ENCODE measurements around the gene AIFM3. TPM values are rescaled to one million over a fixed set of nuclear protein-coding genes. Genes with fewer than 3 reads are reported as not detected.

Gene AIFM3
- total and polyA plus RNA-seq, 10 donors, result 2.0 to 8.7 (median 5.7) TPM

DNA sequence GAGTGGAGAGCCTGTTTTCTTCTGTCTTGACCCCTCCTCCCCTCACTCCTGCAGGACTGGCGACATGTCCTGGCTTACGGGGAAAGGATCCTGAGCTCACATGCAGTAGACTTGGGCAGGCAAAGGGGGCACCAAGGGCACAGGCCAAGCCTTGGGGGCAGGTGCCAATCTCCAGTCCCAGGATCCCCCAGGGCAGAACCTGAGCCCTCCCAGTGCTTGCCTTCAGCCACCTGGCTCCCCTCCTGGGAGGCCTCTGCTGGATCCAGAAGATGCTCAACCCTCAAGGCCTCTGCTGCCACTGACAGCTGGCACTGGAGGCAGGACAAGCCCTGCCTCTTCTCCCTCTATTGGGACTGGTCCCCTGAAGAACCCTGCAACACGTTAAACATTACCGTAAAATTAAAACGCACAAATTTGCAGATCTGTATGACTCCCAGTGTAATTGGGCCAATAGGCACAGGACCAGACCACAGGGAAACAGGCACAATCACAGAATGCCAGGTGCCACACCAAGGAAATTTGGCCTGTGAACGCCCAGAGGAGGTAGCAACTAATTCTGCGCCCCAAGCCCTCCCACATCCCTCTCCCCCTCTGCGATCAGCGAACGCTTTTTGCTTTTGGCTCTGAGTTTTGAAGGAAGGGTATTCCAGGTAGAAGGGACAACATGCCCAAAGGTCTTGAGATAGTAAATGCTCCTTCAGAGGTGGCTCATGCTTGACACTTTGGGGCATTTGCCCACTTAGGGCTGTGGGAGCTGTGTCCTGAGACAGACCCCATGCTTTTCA is 14.1 kb downstream of the AIFM3 start:
- Histone ChIP-seq H3K9me3 (peaks cover 0 to 13% (median 8%) of the 10 kb centered on the region in 8 donors), H3K4me1 (peaks cover 18 to 50% (median 40%) of the 10 kb centered on the region in 6 donors), H3K27me3 (replicated peaks in 1 of 7) (no peaks in the 10 kb centered on the region), H3K27ac (peak overlapping the region; percentile 87 to 96 (median 94)), H3K4me3 (peak overlapping the region; percentile 59 to 92 (median 77)), H3K36me3 (peaks cover 0 to 28% (median 8%) of the 10 kb centered on the region in 6 donors)
- intact Hi-C loops (cut with DNase I; ENCODE audit: low total_unique reads), result no loop called here
- no peak for DNase-seq
- no peak for TF ChIP-seq POLR2AphosphoS5 (IDR thresholded peaks at IDR 0.05)
- TF ChIP-seq, protein P1, sequence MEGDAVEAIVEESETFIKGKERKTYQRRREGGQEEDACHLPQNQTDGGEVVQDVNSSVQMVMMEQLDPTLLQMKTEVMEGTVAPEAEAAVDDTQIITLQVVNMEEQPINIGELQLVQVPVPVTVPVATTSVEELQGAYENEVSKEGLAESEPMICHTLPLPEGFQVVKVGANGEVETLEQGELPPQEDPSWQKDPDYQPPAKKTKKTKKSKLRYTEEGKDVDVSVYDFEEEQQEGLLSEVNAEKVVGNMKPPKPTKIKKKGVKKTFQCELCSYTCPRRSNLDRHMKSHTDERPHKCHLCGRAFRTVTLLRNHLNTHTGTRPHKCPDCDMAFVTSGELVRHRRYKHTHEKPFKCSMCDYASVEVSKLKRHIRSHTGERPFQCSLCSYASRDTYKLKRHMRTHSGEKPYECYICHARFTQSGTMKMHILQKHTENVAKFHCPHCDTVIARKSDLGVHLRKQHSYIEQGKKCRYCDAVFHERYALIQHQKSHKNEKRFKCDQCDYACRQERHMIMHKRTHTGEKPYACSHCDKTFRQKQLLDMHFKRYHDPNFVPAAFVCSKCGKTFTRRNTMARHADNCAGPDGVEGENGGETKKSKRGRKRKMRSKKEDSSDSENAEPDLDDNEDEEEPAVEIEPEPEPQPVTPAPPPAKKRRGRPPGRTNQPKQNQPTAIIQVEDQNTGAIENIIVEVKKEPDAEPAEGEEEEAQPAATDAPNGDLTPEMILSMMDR (IDR thresholded peaks at IDR 0.05 in 8 of 11, conservative IDR thresholded peaks at IDR 0.05 in 3 of 11), result no peak
- TF ChIP-seq POLR2A (IDR thresholded peaks at IDR 0.05), result no peak
- 71 to 76% (median 75%) methylated on average over 10 of the region's 10 CpGs for WGBS, 5 donors

DNA sequence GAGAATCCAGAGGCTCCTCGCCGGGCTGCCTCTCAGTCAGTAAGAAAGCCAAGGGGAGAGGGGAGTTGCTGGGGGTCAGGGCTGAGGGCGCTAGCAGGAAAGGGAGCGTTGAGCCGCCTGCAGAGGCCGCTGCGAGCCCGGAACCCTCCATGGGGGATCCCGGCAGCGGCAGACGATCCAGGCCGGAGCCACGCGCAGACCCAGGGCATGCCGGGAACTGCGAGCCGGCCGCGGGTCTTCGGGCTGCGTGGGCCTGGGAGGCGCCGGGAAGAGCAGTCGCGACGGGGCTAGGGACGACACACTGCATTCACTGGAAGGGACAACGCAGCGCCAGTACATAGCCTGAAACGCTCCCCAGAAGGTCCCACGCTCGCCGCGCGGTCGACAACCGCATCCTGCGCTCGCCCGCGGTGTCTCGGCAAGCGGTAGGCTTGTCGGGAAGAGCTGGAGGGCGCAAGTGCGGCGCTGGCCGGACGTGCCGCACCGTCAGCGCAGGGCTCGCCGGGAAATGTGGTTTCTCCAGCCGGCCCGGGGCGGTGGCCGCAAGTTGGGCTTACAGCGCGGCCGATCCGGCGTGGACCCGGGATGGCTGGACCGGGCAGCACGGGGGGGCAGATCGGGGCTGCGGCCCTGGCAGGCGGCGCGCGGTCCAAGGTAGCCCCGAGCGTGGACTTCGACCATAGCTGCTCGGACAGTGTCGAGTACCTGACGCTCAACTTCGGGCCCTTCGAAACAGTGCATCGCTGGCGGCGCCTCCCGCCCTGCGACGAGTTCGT is 14.9 kb downstream of the AIFM3 start, which contains the start of gene LZTR1:
Gene LZTR1 (plus strand): TSS at position 511 of the 776 bp plus-strand sequence. CDS start 75 bp downstream, at position 586.
- peak within 1 kb of the TSS; percentile 87 to 96 (median 94) for H3K27ac ChIP-seq
- H3K9me3 ChIP-seq, result peaks cover 0 to 13% (median 8%) of the 10 kb centered on the region in 8 donors
- no peaks in the 10 kb centered on the region for H3K27me3 ChIP-seq (replicated peaks in 1 of 7)
- peaks cover 18 to 50% (median 40%) of the 10 kb centered on the region in 6 donors for H3K4me1 ChIP-seq
- intact Hi-C loops (cut with DNase I; ENCODE audit: low total_unique reads), result no loop called here
- peak within 1 kb of the TSS; percentile 59 to 92 (median 77) for H3K4me3 ChIP-seq
- DNase-seq, result peak; percentile 97
- 0 to 1% (median 0%) methylated on average over 10 to 87 of the region's 87 CpGs for WGBS, 5 donors
- peaks cover 0 to 36% (median 13%) of the 10 kb centered on the region in 6 donors for H3K36me3 ChIP-seq
- TF ChIP-seq POLR2A (IDR thresholded peaks at IDR 0.05) (peak in 2 of 3 donors; percentile 44 to 88), POLR2AphosphoS5 (IDR thresholded peaks at IDR 0.05) (peak; percentile 98 to 99 (median 98))
- TF ChIP-seq, protein P1 (IDR thresholded peaks at IDR 0.05 in 8 of 11, conservative IDR thresholded peaks at IDR 0.05 in 3 of 11), result peak; percentile 25 to 76 (median 59)

DNA sequence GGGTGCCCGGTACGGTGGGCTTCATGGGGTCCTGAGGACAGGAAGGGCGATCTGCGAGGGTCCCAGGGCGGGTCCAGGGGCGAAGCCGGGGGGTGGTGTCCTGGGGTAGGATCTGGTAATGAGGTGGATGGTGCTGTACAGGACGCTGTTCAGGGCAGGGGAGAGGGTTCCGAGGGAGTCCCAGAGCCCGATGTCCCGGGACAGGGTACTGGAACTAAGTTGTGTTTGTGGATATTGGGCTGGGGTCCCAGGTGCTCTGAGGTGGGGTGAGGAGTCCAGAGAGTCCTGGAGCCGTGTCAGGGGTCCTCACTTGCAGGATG is 15.5 kb downstream of the AIFM3 start:
- H3K27ac ChIP-seq, result peak overlapping the region; percentile 87 to 96 (median 94)
- intact Hi-C loops (cut with DNase I; ENCODE audit: low total_unique reads), result no loop called here
- 2 to 4% (median 4%) methylated on average over 9 to 12 of the region's 12 CpGs for WGBS, 5 donors

More for the DNA sequence above, 15.5 kb downstream of the AIFM3 start:
- Histone ChIP-seq H3K4me3 (peak overlapping the region; percentile 59 to 92 (median 77)), H3K27me3 (replicated peaks in 1 of 7) (no peaks in the 10 kb centered on the region), H3K36me3 (peaks cover 0 to 42% (median 19%) of the 10 kb centered on the region in 6 donors), H3K9me3 (peaks cover 0 to 13% (median 8%) of the 10 kb centered on the region in 8 donors), H3K4me1 (peaks cover 18 to 50% (median 40%) of the 10 kb centered on the region in 6 donors)
- TF ChIP-seq POLR2A (IDR thresholded peaks at IDR 0.05) (no peak), POLR2AphosphoS5 (IDR thresholded peaks at IDR 0.05) (no peak)
- TF ChIP-seq, protein P1 (IDR thresholded peaks at IDR 0.05 in 8 of 11, conservative IDR thresholded peaks at IDR 0.05 in 3 of 11), result no peak
- no peak for DNase-seq

Measured in spleen (tissue), 11 donors.